K562 (cell line): ENCODE results near the gene PSD2. TPM values are rescaled to one million over a fixed set of nuclear protein-coding genes. Genes with fewer than 3 reads are reported as not detected.

Experiments used
- ATF1 ChIP-seq, 2 experiments: fragments of 450-650 bp in 1 of 2; IDR thresholded peaks; 2 replicates each; pipeline ENCODE4 v1.6.1; 2016; ENCODE audit warnings: missing compliant biosample characterization in 1 of 2, missing genetic modification characterization in 1 of 2
- CREB1 ChIP-seq, 2 experiments: sonication (generic) in 1 of 2; formaldehyde crosslinking in 1 of 2; IDR thresholded peaks; 2 replicates each; pipeline versions ENCODE4 v1.6.1 to v1.8.0; 2012 to 2022; ENCODE audit warnings: inconsistent platforms in 1 of 2, mild to moderate bottlenecking in 1 of 2, missing genetic modification reagents in 1 of 2, moderate library complexity in 1 of 2
- GTF3C2 ChIP-seq: IDR thresholded peaks from 3 replicates; pipeline ENCODE4 v1.6.1; 2011; ENCODE audit warnings: borderline replicate concordance, mild to moderate bottlenecking, moderate library complexity; ENCODE audit not compliant: insufficient read length; ENCODE audit errors: extremely low read depth
- MCM2 ChIP-seq: fragments of 450-650 bp; IDR thresholded peaks from 2 replicates; pipeline ENCODE4 v1.6.1; 2017; ENCODE audit warnings: low read depth, mild to moderate bottlenecking
- PHF20 ChIP-seq: fragments of 450-650 bp; IDR thresholded peaks from 2 replicates; pipeline ENCODE4 v1.6.1; 2018; ENCODE audit not compliant: partially characterized antibody
- ZNF280B ChIP-seq: fragments of 250-450 bp; sonication (Bioruptor Pico); IDR thresholded peaks from 2 replicates; pipeline ENCODE4 v1.5.1; 2021; ENCODE audit warnings: mild to moderate bottlenecking
- ZNF518B ChIP-seq: fragments of 250-450 bp; sonication (Bioruptor Pico); IDR thresholded peaks from 2 replicates; pipeline ENCODE4 v1.5.0; 2021; ENCODE audit warnings: mild to moderate bottlenecking, moderate library complexity
- ZNF778 ChIP-seq: fragments of 450-650 bp; formaldehyde crosslinking; IDR thresholded peaks from 2 replicates; pipeline ENCODE4 v1.4.0; 2020; ENCODE audit warnings: mild to moderate bottlenecking, moderate library complexity
- polyA plus RNA-seq, 8 experiments: library from polyadenylated mRNA; depleted of rRNA in 4 of 8; stranded (reverse) in 5 of 8; unstranded in 3 of 8; fragments of >200 nt; fragmentation: Nextera tagmentation in 2 of 8; fragmentation: Illumina TruSeq in 1 of 8; extraction: Ambion mirVana in 2 of 8; extraction: Trizol in 1 of 8; gene quantifications; 2 replicates each; pipeline versions ENCODE4 v1.2.1 to v1.2.3, GENCODE V29; 2011 to 2014; ENCODE audit warnings: inconsistent platforms in 1 of 8, missing spikeins in 1 of 8
- total RNA-seq, 7 experiments: library from RNA; depleted of rRNA in 6 of 7; stranded (reverse); fragments of >200 nt in 6 of 7; fragmentation: Illumina TruSeq in 2 of 7; extraction: Trizol in 2 of 7; gene quantifications; 2 replicates each; pipeline versions ENCODE4 v1.2.1 to v1.2.3, GENCODE V29; 2011 to 2021; ENCODE audit warnings: low replicate concordance in 1 of 7

Gene PSD2
- total and polyA plus RNA-seq, 9 of the 15 experiments (the other 6 are each of a cell fraction or from before 2014, with no cell fraction given) = 0.01 to 0.09 (median 0.04) TPM; not detected in 4

GRCh38 chr5:139765409-139766217, 30.0 kb upstream of the PSD2 start (continued):
- TF ChIP-seq GTF3C2 = no peak
- TF ChIP-seq ZNF778 (CRISPR knock-in tag) = no peak
- TF ChIP-seq ZNF280B (CRISPR knock-in tag) = no peak
- TF ChIP-seq PHF20 = no peak
- no peak for TF ChIP-seq ZNF518B (CRISPR knock-in tag)
- TF ChIP-seq ATF1 (CRISPR knock-in tag; IDR thresholded peaks at IDR 0.05) = no peak
- peak; percentile 75 for TF ChIP-seq ATF1 (tag; IDR thresholded peaks at IDR 0.05)
- no peak; the same call in 1 of the 2 replicates for TF ChIP-seq CREB1 (IDR thresholded peaks at IDR 0.05)
- peak; percentile 62 for TF ChIP-seq CREB1 (CRISPR knock-in tag; IDR thresholded peaks at IDR 0.05)
- no peak for TF ChIP-seq MCM2
